NAMALWA (cell line): ENCODE data around the gene TRIM52.
"Not testable (repeated sequence)": the region's sequence is repeated elsewhere in the genome, so short reads cannot be mapped to it uniquely, and the experiment has no call there.

Experiments used
- DNase-seq: peaks from one replicate; pipeline ENCODE4 v3.0.0-alpha.2; 2015; ENCODE audit warnings: low spot score

Gene TRIM52

DNA sequence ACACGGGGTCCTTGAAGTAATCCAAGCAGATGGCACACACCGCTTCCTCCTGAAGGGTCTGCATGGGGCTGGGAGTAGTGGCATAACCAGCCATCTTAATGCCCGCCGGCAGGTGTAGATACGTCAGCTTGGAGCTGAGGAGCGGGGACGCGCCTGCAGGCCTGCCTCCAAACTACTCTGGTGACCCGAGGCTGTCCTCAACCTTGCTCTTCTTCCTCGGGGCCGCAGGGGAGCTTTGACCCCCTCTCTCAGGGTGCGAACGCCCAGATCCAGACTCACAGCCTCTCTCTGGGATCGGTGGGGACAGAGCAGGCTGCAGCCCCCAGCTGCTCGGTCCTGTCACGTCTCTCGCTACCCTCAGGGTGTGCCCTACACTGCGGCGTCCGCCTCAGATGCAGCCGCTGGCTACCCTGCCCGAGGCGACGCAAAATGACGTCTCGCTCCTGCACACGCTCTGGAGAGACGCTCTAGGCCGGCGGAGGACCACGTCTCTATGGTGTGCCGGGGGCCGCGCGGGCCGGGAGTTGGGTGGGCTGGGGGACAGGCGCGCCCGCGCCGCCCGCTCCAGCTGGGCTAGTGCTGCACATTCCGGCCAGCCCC is at the start of gene TRIM52:
Gene TRIM52, minus strand, starts transcription at position 424 of the 600 bp plus-strand sequence. Its CDS starts 330 bp downstream, at position 94.
- DNase-seq: peak; percentile 96

DNA sequence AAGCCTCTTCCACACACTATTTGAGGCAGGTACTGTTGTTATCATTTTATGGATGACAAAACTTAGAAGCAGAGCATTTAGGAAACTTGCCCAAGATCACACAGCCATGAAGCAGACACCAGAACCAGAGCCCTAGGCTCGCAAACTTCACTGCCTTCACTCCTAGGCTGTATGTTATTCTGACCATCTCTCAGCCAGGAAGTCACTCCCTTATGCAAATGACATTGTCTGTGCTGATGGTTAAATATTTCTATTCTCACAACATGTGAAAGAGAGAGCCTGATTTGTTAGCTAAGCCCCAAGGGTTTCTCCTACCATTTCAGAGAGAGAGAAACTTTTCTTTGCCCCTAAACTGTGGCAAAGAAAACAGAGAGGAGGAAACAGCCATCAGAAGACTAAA is 26.4 kb upstream of the TRIM52 start:
- DNase-seq: not testable (repeated sequence)

DNA sequence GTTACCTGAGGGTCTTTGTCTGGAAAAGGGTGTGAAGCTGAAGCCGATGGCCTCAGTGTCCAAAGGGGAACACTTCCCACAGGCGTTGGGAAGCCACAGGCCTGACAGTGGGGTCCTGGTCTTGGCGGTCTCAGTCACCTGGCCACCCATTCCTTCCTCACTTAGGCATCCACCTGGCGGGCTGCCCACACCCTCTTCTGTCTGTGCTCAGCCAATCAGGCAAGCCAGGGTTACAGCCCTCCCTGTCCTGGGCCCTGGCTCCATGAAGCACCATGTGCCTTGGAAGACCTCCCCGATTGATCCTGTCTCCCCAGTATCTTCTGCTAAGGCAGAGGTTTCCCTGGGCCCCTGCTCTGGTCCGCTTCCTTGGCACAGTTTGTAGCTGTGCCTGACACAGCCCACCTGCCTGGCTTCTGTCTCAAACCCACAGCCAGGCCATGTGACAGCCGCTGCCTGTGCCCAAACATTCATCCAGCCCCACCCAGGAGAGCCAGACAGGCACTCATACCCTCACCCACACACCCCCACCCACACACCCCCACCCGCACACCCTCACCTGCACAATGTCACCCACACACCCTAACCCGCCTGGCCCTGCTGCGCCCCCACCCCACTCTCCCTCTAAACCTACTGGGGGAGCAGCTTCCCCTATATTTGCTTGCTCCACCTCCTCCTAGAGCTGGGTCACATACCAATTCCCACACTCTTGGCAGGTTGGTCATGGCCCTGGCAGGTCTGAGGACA is 25.2 kb upstream of the TRIM52 start:
- not testable (repeated sequence) for DNase-seq

DNA sequence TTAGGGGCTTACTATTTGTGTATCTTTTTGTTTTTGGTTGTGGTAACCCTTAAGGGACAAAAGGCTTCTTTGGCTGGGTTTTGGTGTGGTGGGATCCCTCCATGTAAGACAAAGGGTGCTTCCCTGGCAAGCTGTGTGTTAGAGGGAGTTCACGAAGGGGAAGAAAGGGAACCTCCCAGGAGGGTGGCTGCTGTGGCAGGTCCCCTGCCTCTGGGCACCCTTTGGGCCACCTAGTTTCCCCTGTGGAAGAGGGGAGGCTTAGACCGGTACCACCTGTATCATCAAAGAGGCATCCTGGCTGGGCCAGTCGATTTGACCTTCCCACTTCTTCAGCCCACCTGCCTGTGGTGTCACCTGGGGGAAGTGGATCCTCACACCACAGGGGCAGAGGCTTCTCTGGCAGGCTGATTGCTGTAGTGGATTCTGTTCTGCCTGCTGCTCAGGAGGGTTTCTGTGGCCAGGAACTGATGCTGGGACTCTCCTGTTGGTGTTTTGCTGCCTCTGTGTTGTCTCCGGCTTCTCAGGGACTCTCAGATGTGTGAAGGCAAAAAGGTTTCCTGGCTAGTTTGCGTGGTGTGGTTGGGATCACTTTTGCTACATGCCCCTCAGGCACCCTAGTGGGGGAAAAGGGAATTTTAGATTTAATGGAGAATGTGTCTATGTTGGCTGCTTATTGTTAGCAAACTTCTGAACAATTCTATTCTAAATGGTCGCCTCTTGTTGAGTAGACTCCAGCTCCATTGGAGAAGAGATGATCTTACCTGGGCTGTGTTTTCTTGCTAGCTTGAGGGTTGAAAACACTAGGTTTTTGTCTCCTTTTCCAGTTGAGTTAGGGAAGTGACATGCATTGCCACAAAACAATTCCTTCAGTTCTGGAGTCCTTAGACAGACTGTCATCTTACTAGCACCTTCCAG is 23.2 kb upstream of the TRIM52 start:
- DNase-seq: not testable (repeated sequence)

DNA sequence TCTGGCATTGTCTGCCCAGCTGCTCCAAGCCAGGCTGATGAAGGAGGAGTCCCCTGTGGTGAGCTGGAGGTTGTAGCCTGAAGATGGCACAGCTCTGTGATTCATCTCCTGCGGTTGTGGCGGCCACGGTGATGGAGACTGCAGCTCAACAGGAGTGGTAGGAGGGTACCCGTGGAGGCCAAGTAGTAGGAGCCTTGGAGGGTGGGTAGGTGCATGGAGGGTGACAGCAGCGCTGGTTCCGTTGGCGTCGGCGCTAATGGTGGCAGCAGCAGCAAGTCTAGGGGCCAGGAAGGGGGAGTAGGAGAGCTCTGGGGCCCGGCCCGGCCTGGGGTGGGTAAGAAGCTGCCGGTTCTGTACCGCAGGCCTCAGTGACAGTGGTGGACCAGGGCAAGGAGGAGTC is 22.4 kb upstream of the TRIM52 start:
- no peak for DNase-seq

DNA sequence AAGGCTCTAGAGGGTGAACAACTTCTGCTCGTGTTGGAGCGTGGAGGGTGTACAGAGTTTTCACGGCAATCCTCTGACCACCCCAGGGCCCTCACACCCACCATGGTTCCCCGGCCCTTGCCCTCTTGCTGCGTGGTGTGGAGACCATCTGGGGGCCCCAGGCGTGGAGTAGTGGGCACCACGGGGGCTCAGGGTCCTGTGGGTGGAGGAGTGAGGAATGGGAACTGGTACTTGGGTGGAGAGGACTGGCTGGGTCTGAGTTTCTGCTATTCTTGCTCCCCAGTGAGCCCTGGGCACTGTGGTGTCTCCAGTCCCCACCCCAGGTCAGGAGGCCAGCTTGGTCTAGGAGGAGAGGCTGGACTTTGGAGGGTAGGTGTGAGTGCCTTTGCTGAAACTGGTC is 21.9 kb upstream of the TRIM52 start:
- no peak for DNase-seq

DNA sequence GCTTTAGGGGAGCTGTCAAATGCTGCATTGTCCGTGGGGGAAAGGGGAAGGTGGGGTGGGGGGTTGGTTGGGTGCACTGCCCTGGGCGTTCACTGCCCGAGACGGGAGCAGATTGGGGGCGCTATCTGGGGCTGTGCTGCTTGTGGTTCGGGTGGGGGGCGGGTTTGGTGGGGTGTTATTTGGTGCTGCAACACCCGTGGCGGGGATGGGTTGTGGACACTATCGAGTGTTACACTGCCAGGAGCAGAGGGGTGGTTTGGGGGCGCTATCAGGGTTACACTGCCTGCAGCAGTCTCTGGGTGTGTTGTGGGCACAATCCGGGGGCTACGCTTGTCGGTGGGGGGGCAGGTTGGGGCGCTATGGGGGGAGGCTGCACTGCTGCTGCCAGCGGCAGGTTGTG is 21.5 kb upstream of the TRIM52 start:
- not testable (repeated sequence) for DNase-seq

DNA sequence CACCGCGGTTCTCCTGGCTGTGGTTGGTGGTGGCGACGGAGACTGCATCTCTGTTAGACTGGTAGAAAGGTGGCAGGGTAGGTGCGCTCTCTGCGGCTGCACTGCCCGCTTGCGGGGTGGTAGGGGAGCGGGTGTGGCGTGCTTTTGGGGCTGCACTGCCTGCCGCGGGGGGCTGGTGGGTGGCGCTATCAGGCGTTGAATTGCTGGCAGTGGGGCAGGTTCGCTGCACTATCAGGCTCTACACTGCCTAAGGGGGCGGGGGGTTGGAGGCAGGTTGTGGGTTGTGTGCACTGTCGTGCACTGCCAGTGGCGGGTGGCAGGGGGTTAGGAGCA is 21.0 kb upstream of the TRIM52 start:
- DNase-seq: no peak

DNA sequence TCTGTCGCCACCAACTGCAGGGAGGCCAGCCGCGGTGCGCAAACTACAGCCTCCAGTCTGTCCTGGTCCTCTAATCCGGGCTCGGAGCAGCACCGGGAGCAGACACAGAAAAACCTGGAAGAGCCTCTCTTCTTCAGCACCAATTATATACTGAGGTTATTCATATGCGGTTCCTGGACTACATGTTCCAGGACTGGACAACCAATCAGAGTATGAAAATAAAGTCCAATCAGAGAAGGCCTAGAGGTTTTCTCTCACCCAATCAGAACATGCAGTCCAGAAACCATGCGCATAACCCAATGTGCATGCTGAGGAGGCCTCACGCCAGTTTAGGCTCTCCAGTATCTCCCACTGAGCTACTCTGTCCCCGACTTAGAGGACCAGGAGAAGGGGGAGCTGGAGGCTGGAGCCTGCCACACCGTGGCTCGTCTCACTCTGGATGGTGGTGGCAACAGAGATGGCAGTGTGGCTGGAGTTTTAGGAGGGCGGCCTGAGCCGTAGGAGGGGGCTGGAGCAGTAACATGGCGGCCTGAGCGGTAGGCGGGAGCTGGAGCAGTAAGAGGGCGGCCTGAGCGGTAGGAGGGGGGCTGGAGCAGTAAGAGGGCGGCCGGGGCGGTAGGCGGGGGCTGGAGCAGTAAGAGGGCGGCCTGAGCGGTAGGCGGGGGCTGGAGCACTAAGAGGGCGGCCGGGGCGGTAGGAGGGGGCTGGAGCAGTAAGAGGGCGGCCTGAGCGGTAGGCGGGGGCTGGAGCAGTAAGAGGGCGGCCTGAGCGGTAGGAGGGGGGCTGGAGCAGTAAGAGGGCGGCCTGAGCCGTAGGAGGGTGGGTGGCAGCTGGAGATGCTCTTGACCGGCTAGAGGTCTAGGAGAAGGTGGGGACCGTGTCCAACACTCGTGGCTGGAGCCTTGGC is 20.4 kb upstream of the TRIM52 start:
- DNase-seq: no peak

DNA sequence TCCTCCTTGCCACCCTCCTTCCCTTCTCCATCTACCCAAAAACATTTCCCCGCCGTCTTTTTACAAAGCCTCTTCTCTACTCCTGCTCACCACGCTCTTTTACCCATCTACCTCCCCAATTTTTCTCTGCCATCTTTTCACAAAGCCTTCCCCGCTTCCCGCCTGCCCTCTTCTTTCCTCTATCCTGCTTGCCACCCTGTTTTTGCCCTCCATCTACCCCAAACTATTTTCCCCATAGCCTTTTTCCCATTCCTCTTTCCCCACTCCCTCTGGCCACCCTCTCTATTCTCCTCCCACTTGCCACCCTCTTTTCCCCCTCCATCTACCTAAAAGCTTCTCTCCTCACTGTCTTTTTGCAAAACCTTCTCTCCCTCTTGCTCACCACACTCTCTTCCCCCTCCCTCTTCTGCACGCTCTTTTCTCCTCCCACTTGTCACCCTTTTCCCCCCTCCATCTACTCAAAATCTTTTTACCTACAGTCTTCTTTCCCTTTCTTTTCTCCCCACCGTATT is 19.4 kb upstream of the TRIM52 start:
- DNase-seq: no peak

DNA sequence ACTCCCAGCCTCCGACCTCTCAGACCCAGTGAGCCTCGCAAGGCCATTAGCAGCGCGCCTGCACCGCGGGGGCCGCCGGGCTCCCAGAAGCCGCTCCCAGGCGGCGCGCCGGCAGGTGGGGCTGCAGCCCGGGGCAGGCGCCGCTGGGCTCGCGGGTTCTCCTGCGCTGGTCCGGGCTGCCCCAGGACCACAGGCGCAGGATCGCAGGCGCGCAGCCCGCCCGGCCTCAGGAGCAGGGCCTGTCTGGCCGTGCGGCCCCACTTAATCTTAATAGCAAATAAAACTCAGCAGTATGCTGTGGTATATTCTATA is 12.4 kb upstream of the TRIM52 start:
- not testable (repeated sequence) for DNase-seq

DNA sequence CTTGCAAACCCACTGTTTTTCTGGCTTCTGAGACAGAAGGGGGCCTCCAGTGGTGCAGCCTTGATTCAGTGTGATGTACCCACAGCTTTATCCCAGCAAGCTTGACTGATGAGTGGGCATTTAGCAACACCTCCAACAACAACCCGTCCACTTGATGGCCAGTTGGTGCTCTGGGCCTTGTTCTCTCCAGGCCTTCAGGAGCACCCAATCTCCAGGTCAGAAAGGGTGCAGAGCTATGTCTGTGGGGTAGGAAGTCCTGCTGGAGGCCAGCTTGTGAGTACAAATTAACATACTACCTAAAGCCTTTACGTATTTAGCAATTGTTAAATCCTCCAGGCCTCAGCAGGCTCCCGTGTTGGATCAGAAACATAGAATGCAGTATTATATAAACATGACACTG is 10.1 kb upstream of the TRIM52 start:
- DNase-seq: no peak

DNA sequence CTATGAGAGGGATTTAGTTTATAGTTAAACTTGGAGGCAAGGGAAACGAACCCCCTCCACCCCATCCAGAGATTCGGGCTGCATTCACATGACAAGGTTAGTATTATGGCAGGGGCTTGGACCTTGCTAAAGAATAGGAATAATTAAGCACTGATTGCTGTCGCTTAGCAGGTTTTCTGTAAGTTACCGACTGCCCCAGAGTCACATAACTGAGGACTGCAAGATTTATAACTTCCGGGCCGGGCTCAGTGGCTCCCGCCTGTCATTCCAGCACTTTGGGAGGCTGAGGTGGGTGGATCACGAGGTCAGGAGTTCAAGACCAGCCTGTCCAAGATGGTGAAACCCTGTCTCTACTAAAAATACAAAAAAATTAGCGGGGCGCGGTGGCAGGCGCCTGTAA is 7.0 kb upstream of the TRIM52 start:
- not testable (repeated sequence) for DNase-seq

DNA sequence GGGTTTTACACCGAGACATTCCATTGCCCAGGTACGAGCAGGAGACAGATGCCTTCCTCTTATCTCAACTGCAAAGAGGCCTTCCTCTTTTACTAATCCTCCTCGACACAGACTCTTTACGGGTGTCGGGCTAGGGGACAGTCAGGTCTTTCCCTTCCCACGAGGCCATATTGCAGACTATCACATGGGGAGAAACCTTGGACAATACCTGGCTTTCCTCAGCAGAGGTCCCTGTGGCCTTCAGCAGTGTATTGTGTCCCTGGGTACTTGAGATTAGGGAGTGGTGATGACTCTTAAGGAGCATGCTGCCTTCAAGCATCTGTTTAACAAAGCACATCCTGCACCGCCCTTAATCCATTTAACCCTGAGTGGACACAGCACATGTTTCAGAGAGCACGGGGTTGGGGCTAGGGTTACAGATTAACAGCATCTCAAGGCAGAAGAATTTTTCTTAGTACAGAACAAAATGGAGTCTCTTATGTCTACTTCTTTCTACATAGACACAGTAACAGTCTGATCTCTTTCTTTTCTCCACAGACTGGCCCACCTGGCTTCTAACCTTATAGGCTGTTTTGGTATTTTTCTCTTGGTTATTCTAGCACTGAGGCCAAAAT is 6.5 kb upstream of the TRIM52 start:
- not testable (repeated sequence) for DNase-seq

DNA sequence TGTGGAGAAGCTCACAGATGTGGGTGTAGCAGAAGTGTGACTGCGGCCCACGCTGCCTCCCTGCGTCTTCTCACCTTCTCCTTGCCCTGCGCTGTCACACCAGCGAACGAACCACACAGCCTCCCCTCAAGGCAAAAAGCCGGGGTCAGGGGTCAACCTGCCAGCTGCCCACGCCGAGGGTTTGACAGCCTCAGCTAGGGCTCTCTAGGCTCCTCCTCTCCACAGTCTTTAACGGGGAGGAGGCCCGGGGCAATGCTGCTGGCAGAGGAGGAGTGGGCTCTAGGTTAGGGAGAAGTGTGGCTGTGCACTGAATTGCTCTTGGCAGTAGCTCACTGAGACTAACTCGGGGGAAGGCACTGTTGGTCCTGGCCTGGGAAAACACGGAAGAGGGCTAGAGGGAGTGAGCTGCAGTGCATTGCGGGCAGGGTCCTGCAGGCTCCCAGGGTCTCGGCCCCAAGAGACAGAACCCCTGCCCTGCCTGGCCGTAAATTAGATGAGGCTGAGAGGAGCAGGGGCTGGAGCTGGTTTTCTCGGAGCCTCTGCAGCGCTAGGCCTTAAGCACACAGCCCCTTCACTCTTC is 4.2 kb upstream of the TRIM52 start:
- no peak for DNase-seq

DNA sequence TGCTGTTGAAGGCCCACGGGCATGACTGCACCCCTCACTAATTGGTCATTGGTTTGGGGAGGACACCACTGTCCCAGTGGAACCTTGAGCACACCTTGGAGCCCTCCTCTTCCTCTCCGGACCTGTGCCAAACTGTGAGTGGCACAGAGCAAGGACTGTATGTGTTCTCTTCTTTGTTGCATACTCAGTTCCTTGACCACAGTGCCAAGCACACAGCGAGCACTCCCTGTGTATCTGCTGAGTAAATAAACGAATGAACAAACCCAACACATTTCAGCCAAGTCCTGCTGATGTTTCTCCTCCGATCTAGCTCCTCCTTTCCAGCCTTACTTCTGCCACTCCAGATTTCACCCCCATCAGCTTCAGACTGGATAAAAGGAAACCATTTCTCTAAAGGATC is 2.7 kb upstream of the TRIM52 start:
- no peak for DNase-seq

DNA sequence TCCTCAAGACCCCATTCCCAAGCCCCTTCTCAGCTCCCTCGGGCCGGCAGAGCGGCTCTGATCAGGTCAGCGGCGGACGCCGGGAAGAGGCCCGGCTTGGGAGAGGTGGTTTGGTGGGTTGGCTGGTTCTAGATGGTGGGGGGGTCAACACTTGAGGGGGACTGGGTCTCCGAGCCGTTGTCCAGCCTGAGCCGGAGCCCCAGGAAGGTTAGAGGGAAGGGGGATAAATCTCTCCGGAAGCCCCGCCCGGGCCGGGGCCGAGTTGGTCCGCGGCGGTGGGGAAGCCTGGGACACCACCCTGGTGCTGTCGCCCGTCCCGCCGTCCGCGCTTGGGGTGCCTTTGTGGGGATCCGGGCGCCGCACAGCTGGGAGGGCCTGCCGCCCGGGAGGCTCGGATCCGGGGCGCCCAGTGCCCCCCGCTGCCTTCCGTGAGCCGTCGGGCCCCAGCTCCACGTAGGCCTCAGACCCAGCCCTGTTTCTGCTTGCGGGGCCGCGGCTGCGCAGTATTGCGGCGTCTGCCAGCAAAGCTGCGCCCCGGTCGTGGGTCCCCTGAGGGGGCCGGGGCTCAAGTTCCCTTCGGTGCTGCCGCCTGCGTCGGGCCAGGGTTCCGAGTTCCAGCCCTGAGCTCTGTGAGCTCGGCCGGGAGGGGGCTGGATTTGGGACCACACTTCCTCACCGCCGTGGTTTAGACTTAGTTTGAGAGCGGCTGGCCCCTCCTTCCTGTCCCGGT is 542 bp upstream of the TRIM52 start:
- peak; percentile 81 for DNase-seq

DNA sequence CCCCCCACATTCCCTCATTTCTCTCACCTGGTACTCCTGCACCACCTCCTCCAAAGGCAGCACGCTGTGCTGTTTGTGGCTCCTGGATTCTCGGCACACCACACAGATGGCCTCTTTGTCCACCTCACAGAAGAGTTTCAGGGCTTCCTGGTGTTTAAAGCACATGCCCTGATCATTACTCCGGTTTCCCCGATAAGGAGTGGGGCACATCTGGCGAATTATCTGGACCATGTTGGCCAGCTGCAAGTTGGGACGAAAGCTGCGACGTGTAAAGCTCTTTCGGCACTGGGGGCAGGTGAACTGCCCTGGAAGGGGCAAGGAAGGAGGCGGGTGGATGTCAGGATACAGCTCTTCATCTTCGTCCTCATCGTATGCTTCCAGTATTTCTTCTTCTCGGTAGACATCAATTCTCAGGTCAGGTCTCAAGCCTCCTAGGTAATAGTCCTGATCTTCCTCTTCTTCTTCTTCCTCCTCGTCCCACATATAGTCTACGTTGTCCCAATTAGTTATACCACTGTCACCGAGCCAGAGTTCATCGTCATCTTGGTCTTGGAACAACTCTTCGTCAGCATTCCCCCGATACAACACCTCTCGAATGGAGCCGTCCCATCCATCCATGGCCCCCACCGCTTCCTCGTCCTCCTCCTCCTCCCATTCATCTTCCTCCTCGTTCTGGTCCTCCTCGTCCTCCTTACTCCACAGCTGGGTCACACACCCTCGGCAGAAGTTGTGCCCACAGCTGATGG is 796 bp downstream of the TRIM52 start:
- DNase-seq: no peak

DNA sequence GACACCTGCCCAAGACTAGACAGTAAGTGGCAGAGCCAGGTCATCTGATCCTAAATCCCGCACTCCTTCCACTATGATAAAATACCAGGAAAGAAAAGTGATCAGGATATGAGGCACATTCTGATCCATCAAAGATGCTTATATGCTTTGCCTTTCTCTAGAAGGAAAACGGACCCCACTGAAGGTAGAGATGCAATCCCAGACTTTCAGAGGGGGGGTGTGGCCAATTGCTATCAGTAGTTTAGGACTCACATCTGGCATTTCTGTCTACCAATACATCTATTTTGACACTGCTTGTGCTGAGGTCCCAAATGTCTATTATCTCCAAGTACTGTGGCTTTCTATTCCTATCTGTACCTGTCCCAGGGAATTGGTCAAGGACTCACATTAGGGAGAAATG is 1.7 kb downstream of the TRIM52 start:
- no peak for DNase-seq

DNA sequence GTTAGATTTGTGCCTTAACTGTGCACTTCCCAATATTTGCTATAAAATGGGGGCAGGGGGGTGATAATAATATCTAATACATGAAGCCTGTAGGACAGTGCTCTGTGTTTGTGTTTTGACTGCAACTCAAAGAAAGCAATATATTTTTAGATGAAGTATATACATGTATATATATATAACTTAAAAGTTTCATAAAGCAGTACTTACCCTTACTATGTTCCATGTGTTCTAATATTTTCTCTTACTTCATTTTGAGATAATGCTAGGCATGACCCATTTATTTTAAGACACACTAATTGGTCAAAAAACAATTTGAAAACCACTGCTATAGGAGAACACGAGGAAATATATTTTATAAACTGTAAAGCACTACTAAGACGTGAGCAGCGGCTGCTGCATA is 2.4 kb downstream of the TRIM52 start:
- DNase-seq: no peak
